ENCODE measurements around the gene PDE10A. TPM values are rescaled to one million over a fixed set of nuclear protein-coding genes. Genes with fewer than 3 reads are reported as not detected.

PDE10A gene
- total and polyA plus RNA-seq, 7 donors, result 1.2 to 33.5 (median 7.4) TPM; not detected in 1

DNA sequence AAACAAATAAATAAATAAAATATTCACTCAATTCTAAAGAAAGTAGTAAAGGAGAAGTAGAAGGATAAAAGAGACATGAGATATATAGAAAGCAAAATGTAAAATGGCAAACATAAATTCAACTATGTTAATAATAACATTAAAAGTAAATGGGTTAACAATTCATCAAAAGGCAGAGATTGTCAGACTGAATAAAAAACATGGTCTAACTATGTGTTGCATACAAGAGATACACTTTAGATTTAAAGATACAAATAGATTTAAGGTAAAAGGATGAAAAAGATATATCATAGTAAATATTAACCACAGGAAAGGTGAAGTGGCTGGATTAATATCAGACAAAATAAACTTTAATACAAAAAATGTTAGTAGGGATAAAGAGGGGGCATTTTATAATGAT lies 35.8 kb upstream of the PDE10A start:
- intact Hi-C loops (cut with DNase I), result no loop called here
- no peak overlapping the region for H3K27ac ChIP-seq

GRCh38 chr6:165697171-165697570 lies 34.1 kb upstream of the PDE10A start:
- Histone ChIP-seq H3K36me3 (no peaks in the 10 kb centered on the region), H3K27ac (no peak overlapping the region), H3K9me3 (no peaks in the 10 kb centered on the region), H3K27me3 (no peaks in the 10 kb centered on the region), H3K4me1 (peaks cover 0 to 8% (median 7%) of the 10 kb centered on the region in 4 donors), H3K4me3 (no peak overlapping the region)
- intact Hi-C loops (cut with DNase I), result no loop called here
- WGBS, 2 donors, result 15 to 46% methylated on average over 1 of the region's 1 CpG
- TF ChIP-seq POLR2AphosphoS5 (IDR thresholded peaks at IDR 0.05), result no peak
- no peak for TF ChIP-seq CTCF (IDR thresholded peaks at IDR 0.05)
- TF ChIP-seq EP300 (IDR thresholded peaks at IDR 0.05), result no peak
- TF ChIP-seq POLR2A (IDR thresholded peaks at IDR 0.05), result no peak
- no peak for DNase-seq

More for the DNA sequence above, 35.8 kb upstream of the PDE10A start:
- Histone ChIP-seq H3K4me1 (peaks cover 0 to 13% (median 9%) of the 10 kb centered on the region in 4 donors), H3K9me3 (no peaks in the 10 kb centered on the region), H3K4me3 (no peak overlapping the region), H3K36me3 (no peaks in the 10 kb centered on the region), H3K27me3 (no peaks in the 10 kb centered on the region)
- TF ChIP-seq POLR2AphosphoS5 (IDR thresholded peaks at IDR 0.05), result no peak
- no peak for DNase-seq

- peaks cover 0 to 4% (median 4%) of the 10 kb centered on the region in 4 donors for H3K4me1 ChIP-seq
Measured at GRCh38 chr6:165695722-165696515, 32.9 kb upstream of the PDE10A start.

GRCh38 chr6:165694296-165694695 lies 31.3 kb upstream of the PDE10A start:
- WGBS, 2 donors, result 46 to 67% methylated on average over 12 of the region's 12 CpGs
- TF ChIP-seq CTCF (IDR thresholded peaks at IDR 0.05) (no peak), EP300 (IDR thresholded peaks at IDR 0.05) (no peak)
- no peak overlapping the region for H3K27ac ChIP-seq

More at GRCh38 chr6:165695722-165696515, 32.9 kb upstream of the PDE10A start:
- no peak for DNase-seq
- H3K9me3 ChIP-seq, result no peaks in the 10 kb centered on the region
- H3K27me3 ChIP-seq, result no peaks in the 10 kb centered on the region
- H3K36me3 ChIP-seq, result no peaks in the 10 kb centered on the region
- no peak overlapping the region for H3K4me3 ChIP-seq
- no peak overlapping the region for H3K27ac ChIP-seq
- WGBS, 2 donors, result 75 to 79% methylated on average over 8 of the region's 8 CpGs
- intact Hi-C loops (cut with DNase I), result no loop called here
- no peak for TF ChIP-seq POLR2A (IDR thresholded peaks at IDR 0.05)
- TF ChIP-seq CTCF (IDR thresholded peaks at IDR 0.05), result no peak
- no peak for TF ChIP-seq EP300 (IDR thresholded peaks at IDR 0.05)
- TF ChIP-seq POLR2AphosphoS5 (IDR thresholded peaks at IDR 0.05), result no peak

GRCh38 chr6:165692106-165692653 lies 29.1 kb upstream of the PDE10A start:
- TF ChIP-seq POLR2A (IDR thresholded peaks at IDR 0.05) (no peak), EP300 (IDR thresholded peaks at IDR 0.05) (no peak), CTCF (IDR thresholded peaks at IDR 0.05) (no peak), POLR2AphosphoS5 (IDR thresholded peaks at IDR 0.05) (no peak)
- Histone ChIP-seq H3K4me3 (no peak overlapping the region), H3K36me3 (no peaks in the 10 kb centered on the region), H3K27me3 (no peaks in the 10 kb centered on the region), H3K27ac (no peak overlapping the region), H3K9me3 (no peaks in the 10 kb centered on the region), H3K4me1 (no peaks in the 10 kb centered on the region)
- WGBS, 2 donors, result 75 to 80% methylated on average over 11 of the region's 11 CpGs
- no peak for DNase-seq
- intact Hi-C loops (cut with DNase I), result no loop called here

More at GRCh38 chr6:165694296-165694695, 31.3 kb upstream of the PDE10A start:
- Histone ChIP-seq H3K9me3 (no peaks in the 10 kb centered on the region), H3K36me3 (no peaks in the 10 kb centered on the region), H3K27me3 (no peaks in the 10 kb centered on the region), H3K4me3 (no peak overlapping the region), H3K4me1 (no peaks in the 10 kb centered on the region)
- intact Hi-C loops (cut with DNase I), result no loop called here
- DNase-seq, result no peak

Data from sigmoid colon (tissue), 7 donors.